Measurements from ENCODE around the gene TMEM150B.
"Not testable (repeated sequence)": the region's sequence is repeated elsewhere in the genome, so short reads cannot be mapped to it uniquely, and the experiment has no call there.

TMEM150B gene

GRCh38 chr19:55329791-55330190 lies 4.7 kb upstream of the TMEM150B start:
- not testable (repeated sequence) for H3K36me3 ChIP-seq (ENCODE audit: insufficient read depth, low read length); H2AFZ ChIP-seq (ENCODE audit: low read length, unreplicated experiment); H3K27me3 ChIP-seq (ENCODE audit: insufficient read depth, low read length); H3K4me1 ChIP-seq (ENCODE audit: control insufficient read depth, insufficient read depth, low read length, unreplicated experiment); H3K27ac ChIP-seq (ENCODE audit: low read depth, low read length); H3K79me2 ChIP-seq (ENCODE audit: control insufficient read depth, insufficient read depth, low read length, unreplicated experiment); H3K4me3 ChIP-seq (ENCODE audit: low read depth, low read length)

GRCh38 chr19:55328774-55329318 lies 3.7 kb upstream of the TMEM150B start:
- not testable (repeated sequence) for H3K4me3 ChIP-seq (ENCODE audit: low read depth, low read length); H3K27me3 ChIP-seq (ENCODE audit: insufficient read depth, low read length); H3K79me2 ChIP-seq (ENCODE audit: control insufficient read depth, insufficient read depth, low read length, unreplicated experiment); H2AFZ ChIP-seq (ENCODE audit: low read length, unreplicated experiment); H3K27ac ChIP-seq (ENCODE audit: low read depth, low read length); H3K4me1 ChIP-seq (ENCODE audit: control insufficient read depth, insufficient read depth, low read length, unreplicated experiment); H3K36me3 ChIP-seq (ENCODE audit: insufficient read depth, low read length)

GRCh38 chr19:55324662-55325061 lies 479 bp downstream of the TMEM150B start:
- Histone ChIP-seq H3K27me3 (ENCODE audit: insufficient read depth, low read length) (no peaks in the 10 kb centered on the region), H3K79me2 (ENCODE audit: control insufficient read depth, insufficient read depth, low read length, unreplicated experiment) (no peaks in the 10 kb centered on the region), H3K4me3 (ENCODE audit: low read depth, low read length) (no peak overlapping the region), H2AFZ (ENCODE audit: low read length, unreplicated experiment) (no peak overlapping the region), H3K4me1 (ENCODE audit: control insufficient read depth, insufficient read depth, low read length, unreplicated experiment) (peaks cover 4% of the 10 kb centered on the region), H3K27ac (ENCODE audit: low read depth, low read length) (no peak overlapping the region), H3K36me3 (ENCODE audit: insufficient read depth, low read length) (no peaks in the 10 kb centered on the region)

- Histone ChIP-seq H3K4me3 (ENCODE audit: low read depth, low read length) (no peak overlapping the region), H3K27ac (ENCODE audit: low read depth, low read length) (no peak overlapping the region), H2AFZ (ENCODE audit: low read length, unreplicated experiment) (no peak overlapping the region), H3K36me3 (ENCODE audit: insufficient read depth, low read length) (no peaks in the 10 kb centered on the region), H3K4me1 (ENCODE audit: control insufficient read depth, insufficient read depth, low read length, unreplicated experiment) (no peaks in the 10 kb centered on the region), H3K27me3 (ENCODE audit: insufficient read depth, low read length) (no peaks in the 10 kb centered on the region), H3K79me2 (ENCODE audit: control insufficient read depth, insufficient read depth, low read length, unreplicated experiment) (no peaks in the 10 kb centered on the region)
Observed at GRCh38 chr19:55322204-55322885, 2.8 kb downstream of the TMEM150B start.

GRCh38 chr19:55321466-55322137 lies 3.5 kb downstream of the TMEM150B start:
- Histone ChIP-seq H3K27ac (ENCODE audit: low read depth, low read length) (no peak overlapping the region), H3K36me3 (ENCODE audit: insufficient read depth, low read length) (no peaks in the 10 kb centered on the region), H2AFZ (ENCODE audit: low read length, unreplicated experiment) (no peak overlapping the region), H3K27me3 (ENCODE audit: insufficient read depth, low read length) (no peaks in the 10 kb centered on the region), H3K79me2 (ENCODE audit: control insufficient read depth, insufficient read depth, low read length, unreplicated experiment) (no peaks in the 10 kb centered on the region), H3K4me1 (ENCODE audit: control insufficient read depth, insufficient read depth, low read length, unreplicated experiment) (no peaks in the 10 kb centered on the region), H3K4me3 (ENCODE audit: low read depth, low read length) (no peak overlapping the region)

GRCh38 chr19:55320844-55321419 lies 4.2 kb downstream of the TMEM150B start:
- H3K27ac ChIP-seq (ENCODE audit: low read depth, low read length), result no peak overlapping the region
- H3K27me3 ChIP-seq (ENCODE audit: insufficient read depth, low read length), result no peaks in the 10 kb centered on the region
- no peaks in the 10 kb centered on the region for H3K4me1 ChIP-seq (ENCODE audit: control insufficient read depth, insufficient read depth, low read length, unreplicated experiment)
- H2AFZ ChIP-seq (ENCODE audit: low read length, unreplicated experiment), result no peak overlapping the region
- no peak overlapping the region for H3K4me3 ChIP-seq (ENCODE audit: low read depth, low read length)
- H3K79me2 ChIP-seq (ENCODE audit: control insufficient read depth, insufficient read depth, low read length, unreplicated experiment), result no peaks in the 10 kb centered on the region
- H3K36me3 ChIP-seq (ENCODE audit: insufficient read depth, low read length), result no peaks in the 10 kb centered on the region

- H3K79me2 ChIP-seq (ENCODE audit: control insufficient read depth, insufficient read depth, low read length, unreplicated experiment), result no peaks in the 10 kb centered on the region
- H3K4me3 ChIP-seq (ENCODE audit: low read depth, low read length), result no peak overlapping the region
- H3K27ac ChIP-seq (ENCODE audit: low read depth, low read length), result no peak overlapping the region
- no peaks in the 10 kb centered on the region for H3K36me3 ChIP-seq (ENCODE audit: insufficient read depth, low read length)
- no peaks in the 10 kb centered on the region for H3K4me1 ChIP-seq (ENCODE audit: control insufficient read depth, insufficient read depth, low read length, unreplicated experiment)
- no peaks in the 10 kb centered on the region for H3K27me3 ChIP-seq (ENCODE audit: insufficient read depth, low read length)
- no peak overlapping the region for H2AFZ ChIP-seq (ENCODE audit: low read length, unreplicated experiment)
Observed at GRCh38 chr19:55319785-55320184, 5.4 kb downstream of the TMEM150B start.

GRCh38 chr19:55316646-55317045 lies 8.5 kb downstream of the TMEM150B start:
- Histone ChIP-seq H3K4me1 (ENCODE audit: control insufficient read depth, insufficient read depth, low read length, unreplicated experiment) (no peaks in the 10 kb centered on the region), H2AFZ (ENCODE audit: low read length, unreplicated experiment) (no peak overlapping the region), H3K27ac (ENCODE audit: low read depth, low read length) (no peak overlapping the region), H3K4me3 (ENCODE audit: low read depth, low read length) (no peak overlapping the region), H3K36me3 (ENCODE audit: insufficient read depth, low read length) (no peaks in the 10 kb centered on the region), H3K27me3 (ENCODE audit: insufficient read depth, low read length) (no peaks in the 10 kb centered on the region), H3K79me2 (ENCODE audit: control insufficient read depth, insufficient read depth, low read length, unreplicated experiment) (no peaks in the 10 kb centered on the region)

- no peaks in the 10 kb centered on the region for H3K79me2 ChIP-seq (ENCODE audit: control insufficient read depth, insufficient read depth, low read length, unreplicated experiment)
- H3K4me3 ChIP-seq (ENCODE audit: low read depth, low read length), result no peak overlapping the region
- H2AFZ ChIP-seq (ENCODE audit: low read length, unreplicated experiment), result no peak overlapping the region
- H3K36me3 ChIP-seq (ENCODE audit: insufficient read depth, low read length), result no peaks in the 10 kb centered on the region
- H3K27me3 ChIP-seq (ENCODE audit: insufficient read depth, low read length), result no peaks in the 10 kb centered on the region
- no peaks in the 10 kb centered on the region for H3K4me1 ChIP-seq (ENCODE audit: control insufficient read depth, insufficient read depth, low read length, unreplicated experiment)
- no peak overlapping the region for H3K27ac ChIP-seq (ENCODE audit: low read depth, low read length)
Observed at GRCh38 chr19:55315956-55316525, 9.1 kb downstream of the TMEM150B start.

GRCh38 chr19:55314396-55314795 lies 10.7 kb downstream of the TMEM150B start:
- Histone ChIP-seq H3K4me1 (ENCODE audit: control insufficient read depth, insufficient read depth, low read length, unreplicated experiment) (no peaks in the 10 kb centered on the region), H3K27me3 (ENCODE audit: insufficient read depth, low read length) (no peaks in the 10 kb centered on the region), H3K79me2 (ENCODE audit: control insufficient read depth, insufficient read depth, low read length, unreplicated experiment) (no peaks in the 10 kb centered on the region), H3K4me3 (ENCODE audit: low read depth, low read length) (no peak overlapping the region), H3K36me3 (ENCODE audit: insufficient read depth, low read length) (no peaks in the 10 kb centered on the region), H3K27ac (ENCODE audit: low read depth, low read length) (no peak overlapping the region), H2AFZ (ENCODE audit: low read length, unreplicated experiment) (no peak overlapping the region)

Data from ACC112 (cell line).